Liver (tissue), 9 donors: Measurements from ENCODE around the gene EYA3. TPM values are rescaled to one million over a fixed set of nuclear protein-coding genes. Genes with fewer than 3 reads are reported as not detected.

Source experiments
- DNase-seq: peaks from one replicate; pipeline ENCODE4 v3.0.0-alpha.2; 2017; ENCODE audit warnings: low spot score
- H3K27ac ChIP-seq, 2 donors: one replicate each; pipeline ENCODE4 v1.7.0; 2013; ENCODE audit warnings: inconsistent platforms in 2 of 2, low read length in 2 of 2, control low read depth in 1 of 2, low read depth in 1 of 2, mild to moderate bottlenecking in 1 of 2
- H3K27me3 ChIP-seq, 4 donors: one replicate each; pipeline versions ENCODE4 v1.6.1 to v1.7.0; 2013; ENCODE audit warnings: low read length in 3 of 4, inconsistent platforms in 1 of 4, mild to moderate bottlenecking in 1 of 4, moderate library complexity in 1 of 4; ENCODE audit not compliant: control insufficient read depth in 4 of 4, insufficient read depth in 4 of 4
- H3K36me3 ChIP-seq, 4 donors: one replicate each; pipeline versions ENCODE4 v1.6.1 to v1.7.0; 2013; ENCODE audit warnings: low read length in 3 of 4, mild to moderate bottlenecking in 3 of 4, low read depth in 1 of 4, moderate library complexity in 1 of 4; ENCODE audit not compliant: control insufficient read depth in 4 of 4, insufficient read depth in 3 of 4
- H3K4me1 ChIP-seq, 4 donors: one replicate each; pipeline versions ENCODE4 v1.6.1 to v1.7.0; 2013; ENCODE audit warnings: low read length in 3 of 4, mild to moderate bottlenecking in 3 of 4, moderate library complexity in 1 of 4; ENCODE audit not compliant: control insufficient read depth in 4 of 4, insufficient read depth in 4 of 4
- H3K4me3 ChIP-seq, 3 donors: one replicate each; pipeline versions ENCODE4 v1.6.1 to v1.7.0; 2013; ENCODE audit warnings: low read length in 3 of 3, control low read depth in 1 of 3, low read depth in 1 of 3, mild to moderate bottlenecking in 1 of 3
- H3K9ac ChIP-seq, 2 donors: one replicate each; pipeline ENCODE4 v1.7.0; 2013; ENCODE audit warnings: low read length in 2 of 2, mild to moderate bottlenecking in 2 of 2, moderate library complexity in 2 of 2, control low read depth in 1 of 2, low read depth in 1 of 2
- H3K9me3 ChIP-seq, 4 donors: one replicate each; pipeline versions ENCODE4 v1.6.1 to v1.7.0; 2013; ENCODE audit warnings: low read length in 3 of 4; ENCODE audit not compliant: control insufficient read depth in 4 of 4
- ATF3 ChIP-seq: IDR thresholded peaks from 2 replicates; pipeline ENCODE4 v1.6.1; 2016; ENCODE audit warnings: antibody characterized with exemption
- CTCF ChIP-seq: fragments of 150-350 bp; IDR thresholded peaks from 2 replicates; pipeline ENCODE4 v1.5.1; 2017; ENCODE audit warnings: improper control_type of control experiment, low read depth, low read length; ENCODE audit not compliant: missing input control
- EGR1 ChIP-seq, 2 donors: IDR thresholded peaks; 2 replicates each; pipeline ENCODE4 v1.6.1; 2016 to 2018; ENCODE audit warnings: antibody characterized with exemption in 2 of 2, low read depth in 2 of 2
- FOXA1 ChIP-seq: IDR thresholded peaks from 2 replicates; pipeline ENCODE4 v1.6.1; 2016; ENCODE audit warnings: antibody characterized with exemption
- FOXA2 ChIP-seq: IDR thresholded peaks from 2 replicates; pipeline ENCODE4 v1.6.1; 2016; ENCODE audit warnings: antibody characterized with exemption
- GABPA ChIP-seq, 2 donors: IDR thresholded peaks in 1 of 2; conservative IDR thresholded peaks in 1 of 2; 2 replicates each; pipeline ENCODE4 v1.6.1; 2016; ENCODE audit warnings: antibody characterized with exemption in 2 of 2, mild to moderate bottlenecking in 1 of 2, moderate library complexity in 1 of 2
- HNF4A ChIP-seq, 2 donors: conservative IDR thresholded peaks; 2 replicates each; pipeline ENCODE4 v1.6.1; 2016; ENCODE audit warnings: antibody characterized with exemption in 2 of 2, mild to moderate bottlenecking in 2 of 2
- HNF4G ChIP-seq: IDR thresholded peaks from 2 replicates; pipeline ENCODE4 v1.6.1; 2016; ENCODE audit warnings: antibody characterized with exemption
- JUND ChIP-seq, 2 donors: IDR thresholded peaks; 2 replicates each; pipeline ENCODE4 v1.6.1; 2016; ENCODE audit warnings: antibody characterized with exemption in 2 of 2
- RAD21 ChIP-seq, 2 donors: IDR thresholded peaks; 2 replicates each; pipeline ENCODE4 v1.6.1; 2016; ENCODE audit warnings: antibody characterized with exemption in 2 of 2, mild to moderate bottlenecking in 2 of 2
- REST ChIP-seq: IDR thresholded peaks from 2 replicates; pipeline ENCODE4 v1.6.1; 2016; ENCODE audit warnings: antibody characterized with exemption, mild to moderate bottlenecking
- RXRA ChIP-seq, 2 donors: IDR thresholded peaks; 2 replicates each; pipeline ENCODE4 v1.6.1; 2017 to 2018; ENCODE audit warnings: antibody characterized with exemption in 2 of 2, mild to moderate bottlenecking in 1 of 2
- TAF1 ChIP-seq: conservative IDR thresholded peaks from 2 replicates; pipeline ENCODE4 v1.6.1; 2016; ENCODE audit warnings: antibody characterized with exemption, mild to moderate bottlenecking
- YY1 ChIP-seq: IDR thresholded peaks from 2 replicates; pipeline ENCODE4 v1.6.1; 2016; ENCODE audit warnings: antibody characterized with exemption, mild to moderate bottlenecking
- ZBTB33 ChIP-seq: IDR thresholded peaks from 2 replicates; pipeline ENCODE4 v1.6.1; 2016; ENCODE audit warnings: antibody characterized with exemption
- WGBS: extraction: QIAGEN DNeasy Blood & Tissue Kit; methylation state at CpG from one replicate; pipeline ENCODE4 v1.1.7; 2013; 5-methylcytosine and 5-hydroxymethylcytosine counted together
- polyA plus RNA-seq, 2 donors: library from polyadenylated mRNA; stranded (reverse) in 1 of 2; unstranded in 1 of 2; fragments of 200-250 nt in 1 of 2; fragments of >200 nt in 1 of 2; fragmentation: Nextera tagmentation in 1 of 2; extraction: Ambion mirVana in 1 of 2; gene quantifications; one replicate each; pipeline versions ENCODE4 v1.2.1 to v1.2.3, GENCODE V29; 2013 to 2015
- total RNA-seq, 2 donors: library from RNA; depleted of rRNA; stranded (reverse); fragments of >200 nt; gene quantifications; one replicate each; pipeline ENCODE4 v1.2.3, GENCODE V29; 2014
- donor health status: healthy.
- donor health status: healthy.
- donor health status: healthy.
- donor health status: healthy.
- donor health status: healthy.

EYA3 gene
- total and polyA plus RNA-seq, 4 donors, result 3.6 to 12.6 (median 6.0) TPM

- Histone ChIP-seq H3K27ac (no peak overlapping the region), H3K36me3 (no peaks in the 10 kb centered on the region), H3K9ac (no peak overlapping the region), H3K9me3 (no peaks in the 10 kb centered on the region), H3K4me3 (no peak overlapping the region), H3K4me1 (peaks cover 1 to 41% (median 31%) of the 10 kb centered on the region in 4 donors), H3K27me3 (no peaks in the 10 kb centered on the region)
- TF ChIP-seq GABPA (IDR thresholded peaks at IDR 0.05 in 1 of 2, conservative IDR thresholded peaks at IDR 0.05 in 1 of 2), result no peak
- no peak for TF ChIP-seq RAD21 (IDR thresholded peaks at IDR 0.05)
- TF ChIP-seq JUND (IDR thresholded peaks at IDR 0.05), result no peak
- no peak for TF ChIP-seq HNF4A (conservative IDR thresholded peaks at IDR 0.05)
- TF ChIP-seq HNF4G, result no peak
- TF ChIP-seq YY1, result no peak
- DNase-seq, result no peak
- WGBS, result 68% methylated on average over 8 of the region's 8 CpGs
Observed at GRCh38 chr1:27949027-27949426, 139.4 kb downstream of the EYA3 start.

- H3K27me3 ChIP-seq, result no peaks in the 10 kb centered on the region
- TF ChIP-seq CTCF (no peak), FOXA1 (no peak), TAF1 (no peak), GABPA (IDR thresholded peaks at IDR 0.05 in 1 of 2, conservative IDR thresholded peaks at IDR 0.05 in 1 of 2) (no peak)
- no peaks in the 10 kb centered on the region for H3K36me3 ChIP-seq
- no peak for DNase-seq
- no peak overlapping the region for H3K27ac ChIP-seq
- WGBS, result 88% methylated on average over 5 of the region's 5 CpGs
- peaks cover 0 to 13% (median 8%) of the 10 kb centered on the region in 4 donors for H3K4me1 ChIP-seq
- H3K9me3 ChIP-seq, result no peaks in the 10 kb centered on the region
- H3K9ac ChIP-seq, result no peak overlapping the region
- H3K4me3 ChIP-seq, result no peak overlapping the region
Observed at GRCh38 chr1:27945020-27945419, 143.4 kb downstream of the EYA3 start.

- Histone ChIP-seq H3K27ac (no peak overlapping the region), H3K9ac (no peak overlapping the region), H3K4me1 (no peaks in the 10 kb centered on the region), H3K9me3 (no peaks in the 10 kb centered on the region), H3K4me3 (no peak overlapping the region), H3K36me3 (no peaks in the 10 kb centered on the region), H3K27me3 (no peaks in the 10 kb centered on the region)
- DNase-seq, result no peak
- 88% methylated on average over 12 of the region's 12 CpGs for WGBS
- no peak for TF ChIP-seq EGR1 (IDR thresholded peaks at IDR 0.05; ENCODE audit: low read depth in 2 of 2)
- TF ChIP-seq HNF4A (conservative IDR thresholded peaks at IDR 0.05), result no peak
- no peak for TF ChIP-seq ATF3
- no peak for TF ChIP-seq FOXA2
- TF ChIP-seq FOXA1, result no peak
- no peak for TF ChIP-seq CTCF
- no peak for TF ChIP-seq JUND (IDR thresholded peaks at IDR 0.05)
- TF ChIP-seq HNF4G, result no peak
- no peak for TF ChIP-seq YY1
- no peak for TF ChIP-seq TAF1
- no peak for TF ChIP-seq REST
- TF ChIP-seq ZBTB33, result no peak
- TF ChIP-seq RAD21 (IDR thresholded peaks at IDR 0.05), result no peak
- TF ChIP-seq RXRA (IDR thresholded peaks at IDR 0.05), result no peak
- no peak for TF ChIP-seq GABPA (IDR thresholded peaks at IDR 0.05 in 1 of 2, conservative IDR thresholded peaks at IDR 0.05 in 1 of 2)
Observed at GRCh38 chr1:27941671-27942540, 146.5 kb downstream of the EYA3 start.
